ENCODE measurements around the gene PRDM15.
A peak's percentile ranks its signal among the peaks of the same experiment; 100 is the strongest.
"Not testable (repeated sequence)": the region's sequence is repeated elsewhere in the genome, so short reads cannot be mapped to it uniquely, and the experiment has no call there.

PRDM15 gene

GRCh38 chr21:41795726-41796125 lies 83.4 kb downstream of the PRDM15 start:
- no peaks in the 10 kb centered on the region for H4K20me1 ChIP-seq
- H3K9me3 ChIP-seq (replicated peaks in 1 of 11) = peaks cover 36 to 47% (median 42%) of the 10 kb centered on the region in 11 experiments
- H3K27ac ChIP-seq = no peak overlapping the region
- no peak for TF ChIP-seq Cebpa-rat (IDR thresholded peaks at IDR 0.05)
- H3K9ac ChIP-seq = no peak overlapping the region
- H3K4me3 ChIP-seq = no peak overlapping the region
- no peaks in the 10 kb centered on the region for H3K27me3 ChIP-seq
- peaks cover 0 to 12% (median 6%) of the 10 kb centered on the region in 10 experiments; a peak in 16 of 20 replicates for H3K4me1 ChIP-seq
- H3K4me2 ChIP-seq = no peak overlapping the region
- H3K36me3 ChIP-seq = peaks cover 25 to 43% (median 30%) of the 10 kb centered on the region in 11 experiments

- H3K27ac ChIP-seq = no peak overlapping the region
- no peak overlapping the region for H3K9ac ChIP-seq
- H3K27me3 ChIP-seq = no peaks in the 10 kb centered on the region
- TF ChIP-seq Cebpa-rat (IDR thresholded peaks at IDR 0.05) = no peak
- H3K4me2 ChIP-seq = no peak overlapping the region
- no peaks in the 10 kb centered on the region for H4K20me1 ChIP-seq
- peaks cover 0 to 1% (median 0%) of the 10 kb centered on the region in 10 experiments; a peak in 2 of 20 replicates for H3K4me1 ChIP-seq
- peaks cover 13 to 31% (median 22%) of the 10 kb centered on the region in 11 experiments; a peak in 21 of 22 replicates for H3K36me3 ChIP-seq
- peaks cover 36 to 54% (median 44%) of the 10 kb centered on the region in 11 experiments for H3K9me3 ChIP-seq (replicated peaks in 1 of 11)
- H3K4me3 ChIP-seq = no peak overlapping the region
Observed at GRCh38 chr21:41794600-41794999, 84.5 kb downstream of the PRDM15 start.

GRCh38 chr21:41792711-41793110 lies 86.4 kb downstream of the PRDM15 start:
- no peak overlapping the region for H3K27ac ChIP-seq
- H3K4me3 ChIP-seq = no peak overlapping the region
- H3K9me3 ChIP-seq (replicated peaks in 1 of 11) = peaks cover 36 to 59% (median 48%) of the 10 kb centered on the region in 11 experiments
- TF ChIP-seq Cebpa-rat (IDR thresholded peaks at IDR 0.05) = no peak
- no peak overlapping the region for H3K9ac ChIP-seq
- no peaks in the 10 kb centered on the region for H3K4me1 ChIP-seq
- H3K36me3 ChIP-seq = peaks cover 0 to 12% (median 4%) of the 10 kb centered on the region in 11 experiments; a peak in 8 of 22 replicates
- H3K27me3 ChIP-seq = no peaks in the 10 kb centered on the region
- H4K20me1 ChIP-seq = no peaks in the 10 kb centered on the region
- no peak overlapping the region for H3K4me2 ChIP-seq

GRCh38 chr21:41786509-41786987 lies 92.6 kb downstream of the PRDM15 start:
- Histone ChIP-seq H3K4me3 (no peak overlapping the region), H4K20me1 (no peaks in the 10 kb centered on the region), H3K27ac (no peak overlapping the region), H3K9ac (no peak overlapping the region), H3K9me3 (replicated peaks in 1 of 11) (peaks cover 7 to 21% (median 12%) of the 10 kb centered on the region in 11 experiments), H3K4me1 (peaks cover 0 to 15% (median 12%) of the 10 kb centered on the region in 10 experiments; a peak in 10 of 20 replicates), H3K4me2 (no peak overlapping the region), H3K27me3 (no peaks in the 10 kb centered on the region), H3K36me3 (no peaks in the 10 kb centered on the region)
- no peak for TF ChIP-seq Cebpa-rat (IDR thresholded peaks at IDR 0.05)

GRCh38 chr21:41785262-41785661 lies 93.9 kb downstream of the PRDM15 start:
- not testable (repeated sequence) for H3K4me3 ChIP-seq, H3K27ac ChIP-seq, H3K27me3 ChIP-seq, H3K9ac ChIP-seq, H4K20me1 ChIP-seq, H3K36me3 ChIP-seq
- Histone ChIP-seq H3K9me3 (replicated peaks in 1 of 11) (peaks cover 0 to 12% (median 4%) of the 10 kb centered on the region in 11 experiments; a peak in 7 of 22 replicates), H3K4me1 (peaks cover 0 to 25% (median 12%) of the 10 kb centered on the region in 10 experiments; a peak in 10 of 20 replicates), H3K4me2 (peak overlapping the region in 1 of 11 experiments; percentile 1; a peak in 3 of 22 replicates)

- H3K4me1 ChIP-seq = peaks cover 0 to 29% (median 12%) of the 10 kb centered on the region in 10 experiments; a peak in 10 of 20 replicates
- H3K9ac ChIP-seq = no peak overlapping the region
Observed at GRCh38 chr21:41784456-41785102, 94.6 kb downstream of the PRDM15 start.

GRCh38 chr21:41783476-41784180 lies 95.5 kb downstream of the PRDM15 start:
- no peak overlapping the region for H3K4me3 ChIP-seq
- H3K27ac ChIP-seq = no peak overlapping the region
- no peaks in the 10 kb centered on the region; a peak in 1 of 22 replicates for H3K27me3 ChIP-seq
- peak overlapping the region in 8 of 11 experiments; percentile 13 to 69 (median 40); a peak in 13 of 22 replicates for H3K4me2 ChIP-seq
- H3K9ac ChIP-seq = no peak overlapping the region
- no peaks in the 10 kb centered on the region for H3K36me3 ChIP-seq
- no peaks in the 10 kb centered on the region for H3K9me3 ChIP-seq (replicated peaks in 1 of 11)
- no peak for TF ChIP-seq Cebpa-rat (IDR thresholded peaks at IDR 0.05)
- peaks cover 0 to 30% (median 12%) of the 10 kb centered on the region in 10 experiments; a peak in 10 of 20 replicates for H3K4me1 ChIP-seq
- no peaks in the 10 kb centered on the region for H4K20me1 ChIP-seq

More at GRCh38 chr21:41784456-41785102, 94.6 kb downstream of the PRDM15 start:
- H3K27me3 ChIP-seq = no peaks in the 10 kb centered on the region
- peaks cover 0 to 7% (median 2%) of the 10 kb centered on the region in 11 experiments; a peak in 5 of 22 replicates for H3K9me3 ChIP-seq (replicated peaks in 1 of 11)
- H3K36me3 ChIP-seq = no peaks in the 10 kb centered on the region
- no peaks in the 10 kb centered on the region for H4K20me1 ChIP-seq
- H3K27ac ChIP-seq = no peak overlapping the region
- TF ChIP-seq Cebpa-rat (IDR thresholded peaks at IDR 0.05) = no peak
- H3K4me3 ChIP-seq = no peak overlapping the region
- H3K4me2 ChIP-seq = peak overlapping the region in 3 of 11 experiments; percentile 46 to 69 (median 54); a peak in 5 of 22 replicates

- Histone ChIP-seq H4K20me1 (no peaks in the 10 kb centered on the region), H3K27ac (no peak overlapping the region), H3K4me3 (no peak overlapping the region), H3K9ac (no peak overlapping the region), H3K4me1 (peaks cover 0 to 36% (median 12%) of the 10 kb centered on the region in 10 experiments; a peak in 11 of 20 replicates), H3K27me3 (peaks cover 0 to 7% (median 0%) of the 10 kb centered on the region in 11 experiments; a peak in 3 of 22 replicates), H3K9me3 (replicated peaks in 1 of 11) (no peaks in the 10 kb centered on the region), H3K36me3 (no peaks in the 10 kb centered on the region), H3K4me2 (peak overlapping the region in 5 of 11 experiments; percentile 24 to 50 (median 30); a peak in 7 of 22 replicates)
- TF ChIP-seq Cebpa-rat (IDR thresholded peaks at IDR 0.05) = no peak
Observed at GRCh38 chr21:41781050-41781410, 98.1 kb downstream of the PRDM15 start.

All from BLaER1 treated with 17β-estradiol and CSF1 and Interleukin-3, amounts not matched to agents 10 nM and 100 nM (cell line).